Upper lobe of left lung (tissue), 6 donors: Measurements from ENCODE around the gene PPM1G. TPM values are rescaled to one million over a fixed set of nuclear protein-coding genes. Genes with fewer than 3 reads are reported as not detected.
"Not testable (repeated sequence)": the region's sequence is repeated elsewhere in the genome, so short reads cannot be mapped to it uniquely, and the experiment has no call there.

Experiments
- ATAC-seq, 2 donors: fragments of 200-7000 bp; cut with Tn5 transposase; one replicate each; pipeline ENCODE4 v1.9.1; 2022; ENCODE audit warnings: mild to moderate bottlenecking in 2 of 2, moderate library complexity in 2 of 2; ENCODE audit not compliant: low FRiP score in 2 of 2
- DNase-seq, 2 donors: peaks; one replicate each; pipeline ENCODE4 v3.0.0-alpha.2; 2019 to 2020
- H3K27ac ChIP-seq, 4 donors: fragments of 200-600 bp; sonication (generic); one replicate each; pipeline ENCODE4 v1.5.1; 2016 to 2019
- H3K27me3 ChIP-seq, 4 donors: fragments of 200-600 bp; sonication (generic); one replicate each; pipeline ENCODE4 v1.5.1; 2017 to 2019
- H3K36me3 ChIP-seq, 4 donors: fragments of 200-600 bp; sonication (generic); one replicate each; pipeline ENCODE4 v1.5.1; 2016 to 2019
- H3K4me1 ChIP-seq, 4 donors: fragments of 200-600 bp; sonication (generic); one replicate each; pipeline ENCODE4 v1.5.1; 2018 to 2019
- H3K4me3 ChIP-seq, 4 donors: fragments of 200-600 bp; sonication (generic); one replicate each; pipeline ENCODE4 v1.5.1; 2017 to 2019; ENCODE audit warnings: mild to moderate bottlenecking in 2 of 4, moderate library complexity in 1 of 4
- H3K9me3 ChIP-seq, 4 donors: fragments of 200-600 bp; sonication (generic); one replicate each; pipeline ENCODE4 v1.5.1; 2018 to 2019
- CTCF ChIP-seq, 6 experiments: fragments of 450-650 bp in 4 of 6; fragments of 200-600 bp in 2 of 6; sonication (generic) in 2 of 6; IDR thresholded peaks; one replicate each; pipeline ENCODE4 v1.5.1; 2016 to 2019; ENCODE audit warnings: antibody characterized with exemption in 6 of 6
- EP300 ChIP-seq, 4 donors: sonication (generic); formaldehyde crosslinking; IDR thresholded peaks; one replicate each; pipeline ENCODE4 v1.5.1; 2017; ENCODE audit warnings: antibody characterized with exemption in 4 of 4, control low read depth in 2 of 4
- POLR2A ChIP-seq, 4 donors: fragments of 450-650 bp; IDR thresholded peaks; one replicate each; pipeline ENCODE4 v1.5.1; 2016 to 2017; ENCODE audit warnings: antibody characterized with exemption in 4 of 4, mild to moderate bottlenecking in 2 of 4
- POLR2AphosphoS5 ChIP-seq, 2 donors: sonication (generic); formaldehyde crosslinking; IDR thresholded peaks; one replicate each; pipeline ENCODE4 v1.5.1; 2017; ENCODE audit warnings: antibody characterized with exemption in 2 of 2
- WGBS, 2 donors: methylation state at CpG; one replicate each; pipeline ENCODE4 v1.1.5; 2017 to 2018; 5-methylcytosine and 5-hydroxymethylcytosine counted together
- total RNA-seq, 6 donors: library from RNA; depleted of rRNA in 4 of 6; stranded (reverse); fragments of >200 nt in 4 of 6; gene quantifications; one replicate each; pipeline versions ENCODE4 v1.1.0 to v1.2.1, GENCODE V29; 2016 to 2021
- donor health status: DM: no; HTN: no; CAD: no; lungs with moderate emphysema.
- donor health status: DM: no; HTN: yes; CAD: no; lungs with severe emphysema.

Gene PPM1G
- total RNA-seq, 6 donors from 2014 or later: 39.8 to 60.6 (median 55.3) TPM

- DNase-seq: peak; percentile 91 to 99
- Histone ChIP-seq H3K4me1 (peaks cover 25 to 39% (median 36%) of the 10 kb centered on the region in 4 donors), H3K27ac (peak within 1 kb of the TSS; percentile 95 to 99 (median 97)), H3K4me3 (peak within 1 kb of the TSS; percentile 76 to 90 (median 81)), H3K9me3 (no peaks in the 10 kb centered on the region), H3K36me3 (peaks cover 0 to 9% (median 3%) of the 10 kb centered on the region in 4 donors), H3K27me3 (no peaks in the 10 kb centered on the region)
- peak; percentile 95 to 97 for TF ChIP-seq POLR2AphosphoS5 (IDR thresholded peaks at IDR 0.05)
- peak; percentile 79 to 96 (median 90) for TF ChIP-seq POLR2A (IDR thresholded peaks at IDR 0.05)
- TF ChIP-seq EP300 (IDR thresholded peaks at IDR 0.05): peak in 1 of 4 donors; percentile 31
- no peak for TF ChIP-seq CTCF (IDR thresholded peaks at IDR 0.05)
- WGBS, 2 donors: 0 to 1% methylated on average over 32 to 53 of the region's 75 CpGs
- peak; percentile 98 to 99 for ATAC-seq
Observed at GRCh38 chr2:27428213-27428977, 19.0 kb upstream of the PPM1G start, which contains the start of gene NRBP1. Gene NRBP1, plus strand, starts transcription at chr2:27428631. Its CDS starts 4,643 bp downstream, at chr2:27433274.

GRCh38 chr2:27427863-27428212 is 18.4 kb upstream of the PPM1G start:
- H3K27me3 ChIP-seq: no peaks in the 10 kb centered on the region
- H3K27ac ChIP-seq: peak overlapping the region; percentile 95 to 99 (median 97)
- ATAC-seq: no peak
- no peak for DNase-seq
- H3K9me3 ChIP-seq: no peaks in the 10 kb centered on the region
- H3K4me3 ChIP-seq: peak overlapping the region; percentile 71 to 90 (median 80)
- peaks cover 25 to 39% (median 36%) of the 10 kb centered on the region in 4 donors for H3K4me1 ChIP-seq
- peaks cover 0 to 4% (median 0%) of the 10 kb centered on the region in 4 donors for H3K36me3 ChIP-seq
- TF ChIP-seq POLR2A (IDR thresholded peaks at IDR 0.05): no peak
- no peak for TF ChIP-seq POLR2AphosphoS5 (IDR thresholded peaks at IDR 0.05)
- TF ChIP-seq CTCF (IDR thresholded peaks at IDR 0.05): no peak
- TF ChIP-seq EP300 (IDR thresholded peaks at IDR 0.05): no peak
- WGBS, 2 donors: 12 to 23% methylated on average over 7 of the region's 7 CpGs

- H3K27ac ChIP-seq, H3K36me3 ChIP-seq, H3K9me3 ChIP-seq, H3K27me3 ChIP-seq, DNase-seq, ATAC-seq, H3K4me3 ChIP-seq: not testable (repeated sequence)
- peaks cover 5 to 17% (median 13%) of the 10 kb centered on the region in 4 donors for H3K4me1 ChIP-seq
- 87 to 91% methylated on average over 10 of the region's 10 CpGs for WGBS, 2 donors
Observed at GRCh38 chr2:27425039-27425438, 15.6 kb upstream of the PPM1G start.

GRCh38 chr2:27422958-27423357 is 13.6 kb upstream of the PPM1G start:
- no peak for DNase-seq
- ATAC-seq: no peak
- TF ChIP-seq CTCF (IDR thresholded peaks at IDR 0.05) (no peak), POLR2AphosphoS5 (IDR thresholded peaks at IDR 0.05) (no peak), POLR2A (IDR thresholded peaks at IDR 0.05) (no peak), EP300 (IDR thresholded peaks at IDR 0.05) (no peak)
- Histone ChIP-seq H3K27me3 (no peaks in the 10 kb centered on the region), H3K4me3 (no peak overlapping the region), H3K36me3 (no peaks in the 10 kb centered on the region), H3K27ac (no peak overlapping the region), H3K9me3 (no peaks in the 10 kb centered on the region), H3K4me1 (peaks cover 0 to 7% (median 4%) of the 10 kb centered on the region in 4 donors)
- WGBS, 2 donors: 93 to 97% methylated on average over 3 of the region's 3 CpGs

GRCh38 chr2:27421660-27422250 is 12.4 kb upstream of the PPM1G start:
- no peak for TF ChIP-seq POLR2A (IDR thresholded peaks at IDR 0.05)
- TF ChIP-seq CTCF (IDR thresholded peaks at IDR 0.05): no peak
- TF ChIP-seq POLR2AphosphoS5 (IDR thresholded peaks at IDR 0.05): no peak
- TF ChIP-seq EP300 (IDR thresholded peaks at IDR 0.05): no peak
- no peak for DNase-seq
- H3K9me3 ChIP-seq: no peaks in the 10 kb centered on the region
- no peak overlapping the region for H3K27ac ChIP-seq
- WGBS, 2 donors: 79 to 90% methylated on average over 4 of the region's 4 CpGs
- no peaks in the 10 kb centered on the region for H3K27me3 ChIP-seq
- no peak for ATAC-seq
- no peaks in the 10 kb centered on the region for H3K4me1 ChIP-seq
- no peak overlapping the region for H3K4me3 ChIP-seq
- no peaks in the 10 kb centered on the region for H3K36me3 ChIP-seq
